Fibroblast of gingiva (primary cell): ENCODE measurements around the gene CAPZB.

ENCODE experiments used
- DNase-seq: peaks from one replicate; pipeline ENCODE4 v3.0.0-alpha.2; 2011; ENCODE audit warnings: low read depth

The CAPZB gene

GRCh38 chr1:19405761-19406487 lies 79.4 kb downstream of the CAPZB start:
- DNase-seq: peak; percentile 34

- DNase-seq: no peak
Observed at GRCh38 chr1:19405195-19405760, 80.1 kb downstream of the CAPZB start.

- no peak for DNase-seq
Observed at GRCh38 chr1:19404748-19405147, 80.6 kb downstream of the CAPZB start.

- no peak for DNase-seq
Observed at GRCh38 chr1:19403256-19403655, 82.1 kb downstream of the CAPZB start.

- DNase-seq: no peak
Observed at GRCh38 chr1:19402031-19402813, 83.1 kb downstream of the CAPZB start.

GRCh38 chr1:19401535-19401889 lies 83.8 kb downstream of the CAPZB start:
- no peak for DNase-seq

- DNase-seq: no peak
Observed at GRCh38 chr1:19400875-19401534, 84.3 kb downstream of the CAPZB start.

- DNase-seq: no peak
Observed at GRCh38 chr1:19400192-19400611, 85.1 kb downstream of the CAPZB start.

GRCh38 chr1:19398309-19398760 lies 87.0 kb downstream of the CAPZB start:
- DNase-seq: peak; percentile 79

GRCh38 chr1:19397217-19397945 lies 88.0 kb downstream of the CAPZB start:
- no peak for DNase-seq

- no peak for DNase-seq
Observed at GRCh38 chr1:19396280-19396679, 89.1 kb downstream of the CAPZB start.

GRCh38 chr1:19395678-19396192 lies 89.6 kb downstream of the CAPZB start:
- DNase-seq: peak; percentile 31

GRCh38 chr1:19393046-19393445 lies 92.3 kb downstream of the CAPZB start:
- no peak for DNase-seq

- no peak for DNase-seq
Observed at GRCh38 chr1:19392221-19392620, 93.1 kb downstream of the CAPZB start.

GRCh38 chr1:19391596-19391981 lies 93.8 kb downstream of the CAPZB start:
- no peak for DNase-seq

- peak; percentile 85 for DNase-seq
Observed at GRCh38 chr1:19390901-19391595, 94.3 kb downstream of the CAPZB start.

GRCh38 chr1:19390166-19390850 lies 95.0 kb downstream of the CAPZB start:
- no peak for DNase-seq

- DNase-seq: no peak
Observed at GRCh38 chr1:19388980-19389379, 96.4 kb downstream of the CAPZB start.

GRCh38 chr1:19387045-19387467 lies 98.3 kb downstream of the CAPZB start:
- DNase-seq: no peak

GRCh38 chr1:19385869-19386591 lies 99.3 kb downstream of the CAPZB start:
- peak; percentile 47 for DNase-seq
